GM18858 (cell line): ENCODE data around the gene RB1.
A peak's percentile ranks its signal among the peaks of the same experiment; 100 is the strongest.
"Not testable (repeated sequence)": the region's sequence is repeated elsewhere in the genome, so short reads cannot be mapped to it uniquely, and the experiment has no call there.

Experiments used
- ATAC-seq: cut with Tn5 transposase; IDR thresholded peaks from one replicate; pipeline ENCODE4 v1.9.1; 2021; ENCODE audit not compliant: unreplicated experiment

Gene RB1

GRCh38 chr13:48297131-48297786 lies 6.3 kb upstream of the RB1 start:
- ATAC-seq = no peak

GRCh38 chr13:48299591-48299990 lies 4.0 kb upstream of the RB1 start:
- ATAC-seq = no peak

GRCh38 chr13:48302871-48303358 lies 636 bp upstream of the RB1 start:
- no peak for ATAC-seq

- peak; percentile 72 for ATAC-seq
Observed at GRCh38 chr13:48304143-48304876, 759 bp downstream of the RB1 start.

GRCh38 chr13:48311223-48311622 lies 7.7 kb downstream of the RB1 start:
- no peak for ATAC-seq

GRCh38 chr13:48315969-48316650 lies 12.6 kb downstream of the RB1 start:
- no peak for ATAC-seq

GRCh38 chr13:48316826-48317510 lies 13.4 kb downstream of the RB1 start:
- ATAC-seq = no peak

- ATAC-seq = no peak
Observed at GRCh38 chr13:48317511-48318376, 14.2 kb downstream of the RB1 start.

- ATAC-seq = no peak
Observed at GRCh38 chr13:48318377-48318811, 14.8 kb downstream of the RB1 start.

GRCh38 chr13:48318821-48319511 lies 15.4 kb downstream of the RB1 start:
- ATAC-seq = no peak

- ATAC-seq = no peak
Observed at GRCh38 chr13:48319531-48320398, 16.2 kb downstream of the RB1 start.

- ATAC-seq = no peak
Observed at GRCh38 chr13:48320399-48320790, 16.8 kb downstream of the RB1 start.

GRCh38 chr13:48320891-48321510 lies 17.4 kb downstream of the RB1 start:
- no peak for ATAC-seq

GRCh38 chr13:48322294-48322693 lies 18.7 kb downstream of the RB1 start:
- ATAC-seq = no peak

- no peak for ATAC-seq
Observed at GRCh38 chr13:48333976-48334375, 30.4 kb downstream of the RB1 start.

- ATAC-seq = no peak
Observed at GRCh38 chr13:48334534-48335127, 31.1 kb downstream of the RB1 start.

GRCh38 chr13:48339198-48339597 lies 35.6 kb downstream of the RB1 start:
- not testable (repeated sequence) for ATAC-seq

GRCh38 chr13:48344264-48344663 lies 40.7 kb downstream of the RB1 start:
- ATAC-seq = no peak
